ENCODE measurements around the gene COL16A1.

DNA sequence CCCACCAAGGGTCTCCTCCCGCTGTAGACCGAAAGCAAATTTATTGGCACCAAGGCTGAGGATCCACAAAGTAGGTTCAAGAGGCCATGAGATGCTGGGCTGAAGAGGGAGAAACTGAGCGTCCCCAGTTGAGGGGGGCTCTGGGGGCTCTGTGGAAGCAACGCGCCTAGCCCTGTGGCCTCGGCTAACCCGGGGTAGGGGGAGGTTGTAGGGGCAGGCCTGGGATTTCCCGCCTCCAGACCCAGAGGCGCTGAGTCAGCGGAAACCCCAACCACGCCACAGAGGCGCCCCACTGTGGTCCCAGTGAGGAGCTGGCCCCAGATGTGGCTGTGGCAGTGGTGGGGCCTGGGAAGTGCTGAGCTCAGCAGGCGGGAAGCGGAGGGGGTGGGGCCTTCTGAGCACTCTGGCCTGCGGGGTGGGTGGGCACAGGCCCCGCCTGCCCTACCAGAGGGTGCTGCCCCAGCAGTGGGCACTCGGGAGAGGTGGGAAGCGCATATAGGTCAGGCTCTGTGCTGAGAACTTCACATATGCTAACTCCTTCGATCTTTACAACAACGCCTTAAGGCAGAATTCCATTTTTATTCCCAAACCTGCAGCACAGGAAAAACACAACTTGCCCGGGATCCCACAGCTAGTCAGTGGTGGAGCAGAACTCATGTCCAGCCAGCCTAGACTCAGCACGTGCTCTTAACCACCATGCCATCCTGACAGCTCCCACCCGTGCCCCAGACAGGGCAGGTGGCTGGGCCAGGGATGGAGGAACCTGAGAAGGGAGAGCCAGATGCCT lies 1.5 kb upstream of the COL16A1 start:
- TF ChIP-seq CTCF (IDR thresholded peaks at IDR 0.05), result peak; percentile 9 to 54 (median 33)
- TF ChIP-seq POLR2AphosphoS5 (IDR thresholded peaks at IDR 0.05), result peak in 2 of 4 donors; percentile 18 to 24

Measured in sigmoid colon (tissue), 4 donors.